GM21381 (cell line): ENCODE results near the gene COA8.

ENCODE experiments used
- ATAC-seq: cut with Tn5 transposase; IDR thresholded peaks from one replicate; pipeline ENCODE4 v1.9.1; 2021; ENCODE audit warnings: mild to moderate bottlenecking, moderate library complexity; ENCODE audit not compliant: unreplicated experiment

The COA8 gene

GRCh38 chr14:103547941-103548462 lies 14.8 kb upstream of the COA8 start:
- no peak for ATAC-seq

- no peak for ATAC-seq
These were observed 14.1 kb upstream of the COA8 start for GRCh38 chr14:103548463-103549351.

GRCh38 chr14:103549361-103550311 lies 13.1 kb upstream of the COA8 start:
- ATAC-seq = no peak

- ATAC-seq = no peak
These were observed 12.1 kb upstream of the COA8 start for GRCh38 chr14:103550451-103551337.

- ATAC-seq = no peak
These were observed 11.4 kb upstream of the COA8 start for GRCh38 chr14:103551338-103551762.

- no peak for ATAC-seq
These were observed 10.5 kb upstream of the COA8 start for GRCh38 chr14:103552011-103552845.

- no peak for ATAC-seq
These were observed 9.9 kb upstream of the COA8 start for GRCh38 chr14:103552846-103553210.

- no peak for ATAC-seq
These were observed 7.0 kb upstream of the COA8 start for GRCh38 chr14:103555559-103556337.

- ATAC-seq = no peak
These were observed 5.6 kb upstream of the COA8 start for GRCh38 chr14:103556946-103557758.

GRCh38 chr14:103558071-103558882 lies 4.5 kb upstream of the COA8 start:
- ATAC-seq = no peak

- no peak for ATAC-seq
These were observed 3.0 kb upstream of the COA8 start for GRCh38 chr14:103559766-103560165.

- no peak for ATAC-seq
These were observed 2.1 kb upstream of the COA8 start for GRCh38 chr14:103560691-103561090.

- peak; percentile 8 for ATAC-seq
These were observed 1.2 kb upstream of the COA8 start for GRCh38 chr14:103561381-103562178.

GRCh38 chr14:103562179-103562428 lies 656 bp upstream of the COA8 start:
- ATAC-seq = peak; percentile 16

- no peak for ATAC-seq
These were observed 463 bp downstream of the COA8 start for GRCh38 chr14:103563226-103563620.

- no peak for ATAC-seq
These were observed 1.2 kb downstream of the COA8 start for GRCh38 chr14:103563844-103564505.
